Aorta (tissue), 5 donors: ENCODE measurements around the gene ANKRD30A. TPM values are rescaled to one million over a fixed set of nuclear protein-coding genes. Genes with fewer than 3 reads are reported as not detected.
"Not testable (repeated sequence)": the region's sequence is repeated elsewhere in the genome, so short reads cannot be mapped to it uniquely, and the experiment has no call there.

Experiments
- ATAC-seq: fragments of 200-7000 bp; cut with Tn5 transposase; one replicate; pipeline ENCODE4 v1.9.1; 2022; ENCODE audit warnings: moderate library complexity; ENCODE audit not compliant: low FRiP score
- DNase-seq, 2 donors: peaks; one replicate each; pipeline ENCODE4 v3.0.0-alpha.2; 2020
- H3K27ac ChIP-seq, 2 donors: one replicate each; pipeline ENCODE4 v1.5.1; 2013; ENCODE audit warnings: low read length in 2 of 2, mild to moderate bottlenecking in 2 of 2, moderate library complexity in 2 of 2, control low read depth in 1 of 2, inconsistent platforms in 1 of 2, low read depth in 1 of 2
- H3K27me3 ChIP-seq, 2 donors: one replicate each; pipeline ENCODE4 v1.6.1; 2013; ENCODE audit warnings: control low read depth in 1 of 2, low read length in 1 of 2, mild to moderate bottlenecking in 1 of 2, moderate library complexity in 1 of 2; ENCODE audit not compliant: insufficient read depth in 2 of 2, control insufficient read depth in 1 of 2
- H3K36me3 ChIP-seq, 2 donors: one replicate each; pipeline ENCODE4 v1.6.1; 2013; ENCODE audit warnings: control low read depth in 1 of 2, low read length in 1 of 2, mild to moderate bottlenecking in 1 of 2; ENCODE audit not compliant: insufficient read depth in 2 of 2, control insufficient read depth in 1 of 2
- H3K4me1 ChIP-seq, 2 donors: one replicate each; pipeline ENCODE4 v1.6.1; 2013; ENCODE audit warnings: low read length in 2 of 2, control low read depth in 1 of 2, mild to moderate bottlenecking in 1 of 2, moderate library complexity in 1 of 2; ENCODE audit not compliant: insufficient read depth in 2 of 2, control insufficient read depth in 1 of 2
- H3K4me3 ChIP-seq, 2 donors: one replicate each; pipeline ENCODE4 v1.5.1; 2013; ENCODE audit warnings: low read length in 2 of 2, control low read depth in 1 of 2, mild to moderate bottlenecking in 1 of 2
- H3K9me3 ChIP-seq: one replicate; pipeline ENCODE4 v1.6.1; 2013; ENCODE audit warnings: mild to moderate bottlenecking, low read length; ENCODE audit not compliant: control insufficient read depth
- WGBS, 2 donors: extraction: QIAGEN DNeasy Blood & Tissue Kit; methylation state at CpG; one replicate each; pipeline ENCODE4 v1.1.7; 2013; 5-methylcytosine and 5-hydroxymethylcytosine counted together
- intact Hi-C, 2 donors: fragments of 100-400 bp; cut with DNase I; formaldehyde crosslinking; loops; one replicate each; pipeline versions ENCODE4 v1.14.2 to v1.15.0; 2022
- polyA plus RNA-seq, 2 donors: library from polyadenylated mRNA; stranded (reverse); fragments of 200-250 nt; gene quantifications; one replicate each; pipeline ENCODE4 v1.2.3, GENCODE V29; 2013
- total RNA-seq, 2 donors: library from RNA; stranded (reverse); fragmentation: NEBNext Ultra II Directional; extraction: Animal tissue kit (Norgen Biotek cat#: 25700); gene quantifications; one replicate each; pipeline ENCODE4 v1.2.1, GENCODE V29; 2021
- donor health status: healthy with polysubstance abuse.
- donor health status: Bipolar disorder and iron deficiency.
- donor health status: DM: no; HTN: no; CAD: no.
- donor health status: DM: no; HTN: no; CAD: no.
- donor health status: DM: yes; HTN: yes; CAD: no.

ANKRD30A gene
- total and polyA plus RNA-seq, 4 donors: not detected

DNA sequence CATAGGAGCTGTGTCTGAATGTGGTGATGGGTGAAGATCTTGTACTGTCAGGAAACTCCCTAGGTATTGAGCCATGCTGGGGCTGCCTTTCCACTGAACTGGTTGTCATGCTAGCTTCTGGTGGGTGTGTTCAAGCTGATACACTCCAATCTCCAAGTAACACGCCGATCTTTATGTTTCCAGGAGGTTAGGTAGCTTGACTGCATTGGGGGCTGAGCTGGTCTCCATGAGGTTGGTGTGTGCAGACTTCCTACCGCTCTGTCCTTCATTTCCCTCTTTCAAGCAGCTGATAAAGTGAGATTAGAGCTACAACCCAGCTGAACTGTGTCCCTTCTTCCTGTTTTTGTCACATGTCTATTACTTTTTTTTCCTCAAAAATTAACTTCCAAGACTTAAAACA is 265.5 kb downstream of the ANKRD30A start:
- ATAC-seq (no peak), DNase-seq (no peak)
- Histone ChIP-seq H3K27me3 (no peaks in the 10 kb centered on the region), H3K4me3 (no peak overlapping the region), H3K9me3 (peaks cover 3% of the 10 kb centered on the region), H3K27ac (no peak overlapping the region), H3K36me3 (no peaks in the 10 kb centered on the region), H3K4me1 (no peaks in the 10 kb centered on the region)
- intact Hi-C loops: no loop called here
- WGBS, 2 donors: 66 to 74% methylated on average over 3 of the region's 3 CpGs

DNA sequence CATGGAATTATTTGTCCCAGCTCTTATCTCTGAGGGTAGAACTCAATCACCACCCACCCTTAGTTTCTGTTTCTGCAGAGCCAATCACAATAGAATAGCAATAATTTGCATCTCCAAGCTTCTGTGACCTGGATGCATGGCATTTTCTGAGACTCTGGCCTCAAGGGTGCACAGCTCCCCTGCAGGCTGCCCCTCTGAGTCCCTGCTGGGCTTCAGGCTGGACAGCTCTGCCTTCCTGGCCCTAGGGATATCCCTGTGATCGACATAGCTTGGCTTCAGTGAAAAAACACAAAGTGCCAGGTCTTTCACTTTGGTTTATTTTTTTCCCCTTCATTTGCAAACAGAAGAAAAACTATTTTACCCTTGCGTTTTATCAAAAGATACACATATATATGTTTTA is 275.4 kb downstream of the ANKRD30A start:
- H3K36me3 ChIP-seq, H3K4me1 ChIP-seq, ATAC-seq, H3K4me3 ChIP-seq, H3K27me3 ChIP-seq, DNase-seq, H3K27ac ChIP-seq, H3K9me3 ChIP-seq, intact Hi-C loops: not testable (repeated sequence)
- 57 to 61% methylated on average over 2 of the region's 2 CpGs for WGBS, 2 donors

DNA sequence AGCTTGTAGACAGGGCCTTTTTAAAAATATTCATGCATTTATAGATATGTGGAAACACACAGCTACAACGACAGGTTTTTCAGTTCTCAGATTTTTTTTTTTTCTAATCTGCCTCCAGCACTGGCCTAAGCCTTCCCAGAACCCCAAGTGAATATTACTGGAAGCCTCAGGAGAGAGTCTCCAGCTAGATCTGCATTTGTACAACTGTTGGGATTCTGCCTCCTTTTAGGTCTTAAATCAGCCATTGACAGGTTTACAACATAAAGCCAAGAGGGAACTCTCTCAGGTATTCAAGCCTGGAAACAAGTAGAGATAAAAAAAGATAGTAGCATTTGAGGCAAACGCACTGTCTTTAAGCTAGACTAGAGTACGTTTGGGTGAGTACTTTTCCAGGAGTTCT is 275.8 kb downstream of the ANKRD30A start:
- H3K36me3 ChIP-seq: no peaks in the 10 kb centered on the region
- ATAC-seq (no peak), DNase-seq (no peak)
- H3K9me3 ChIP-seq: no peaks in the 10 kb centered on the region
- no peaks in the 10 kb centered on the region for H3K4me1 ChIP-seq
- H3K27ac ChIP-seq: no peak overlapping the region
- H3K4me3 ChIP-seq: no peak overlapping the region
- 56 to 58% methylated on average over 3 of the region's 3 CpGs for WGBS, 2 donors
- intact Hi-C loops: no loop called here
- peaks cover 0 to 2% of the 10 kb centered on the region in 2 donors for H3K27me3 ChIP-seq

DNA sequence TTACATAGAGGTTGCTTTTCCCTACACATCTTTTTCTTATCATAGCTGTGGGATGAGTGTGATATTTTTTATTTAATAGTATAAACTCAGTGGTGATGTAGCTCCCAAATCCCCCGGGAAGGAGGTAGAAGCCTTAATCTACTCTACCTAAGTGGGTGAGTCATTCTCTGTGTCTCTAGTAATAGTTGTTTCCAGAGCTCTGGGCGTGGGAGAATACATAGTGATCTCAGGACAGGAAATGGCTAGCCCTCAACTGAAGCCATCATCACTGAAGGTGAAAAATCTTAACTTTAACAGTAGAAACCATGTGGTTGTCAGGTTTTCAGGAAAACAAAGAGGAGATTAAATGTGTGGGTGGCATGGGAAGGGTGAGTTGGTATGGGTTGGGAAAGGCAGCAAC is 278.4 kb downstream of the ANKRD30A start:
- Histone ChIP-seq H3K4me3 (no peak overlapping the region), H3K36me3 (no peaks in the 10 kb centered on the region), H3K27me3 (peaks cover 0 to 2% of the 10 kb centered on the region in 2 donors), H3K27ac (no peak overlapping the region), H3K4me1 (no peaks in the 10 kb centered on the region), H3K9me3 (no peaks in the 10 kb centered on the region)
- DNase-seq (no peak), ATAC-seq (no peak)
- intact Hi-C loops: no loop called here
- 58 to 63% methylated on average over 2 of the region's 2 CpGs for WGBS, 2 donors
